Upper lobe of left lung (tissue), 4 donors: ENCODE results near the gene SLC25A13.

ENCODE experiments used
- CTCF ChIP-seq, 6 experiments: fragments of 450-650 bp in 4 of 6; fragments of 200-600 bp in 2 of 6; sonication (generic) in 2 of 6; IDR thresholded peaks; one replicate each; pipeline ENCODE4 v1.5.1; 2016 to 2019; ENCODE audit warnings: antibody characterized with exemption in 6 of 6
- POLR2A ChIP-seq, 4 donors: fragments of 450-650 bp; IDR thresholded peaks; one replicate each; pipeline ENCODE4 v1.5.1; 2016 to 2017; ENCODE audit warnings: antibody characterized with exemption in 4 of 4, mild to moderate bottlenecking in 2 of 4
- POLR2AphosphoS5 ChIP-seq, 2 donors: sonication (generic); formaldehyde crosslinking; IDR thresholded peaks; one replicate each; pipeline ENCODE4 v1.5.1; 2017; ENCODE audit warnings: antibody characterized with exemption in 2 of 2

- TF ChIP-seq CTCF (IDR thresholded peaks at IDR 0.05) (no peak), POLR2AphosphoS5 (IDR thresholded peaks at IDR 0.05) (no peak), POLR2A (IDR thresholded peaks at IDR 0.05) (no peak)
These were observed 122.5 kb downstream of the SLC25A13 start for GRCh38 chr7:96199421-96199820.
